A673 (cell line): ENCODE results near the gene GABRB3. TPM values are rescaled to one million over a fixed set of nuclear protein-coding genes. Genes with fewer than 3 reads are reported as not detected.

Experiments
- Bru-seq: library from RNA; stranded (reverse); fragments of 400-500 nt; gene quantifications from one replicate; lab custom pipeline; 2021; lab: Mats Ljungman, UMichigan
- BruChase-seq, 2 experiments: library from RNA; stranded (reverse); fragments of 400-500 nt; gene quantifications; one replicate each; lab custom pipeline; 2021; lab: Mats Ljungman, UMichigan
- BruUV-seq: library from RNA; stranded (reverse); fragments of 400-500 nt; replicated peaks from 2 replicates; lab custom pipeline; 2021; lab: Mats Ljungman, UMichigan
- CTCF ChIA-PET: fragments of 300-600 bp; sonication (Branson Sonifier 250); formaldehyde crosslinking; loops from one replicate; lab custom pipeline; 2022; ENCODE audit warnings: antibody characterized with exemption; lab: Charles Lee
- POLR2A ChIA-PET: fragments of 300-600 bp; sonication (Branson Sonifier 250); formaldehyde crosslinking; loops from one replicate; lab custom pipeline; 2022; ENCODE audit warnings: antibody characterized with exemption; ENCODE audit not compliant: low non-redundant PET; lab: Charles Lee
- DNase-seq: peaks from one replicate; pipeline ENCODE4 v3.0.0-alpha.2; 2015; ENCODE audit warnings: low spot score
- H3K27ac ChIP-seq: fragments of 200-600 bp; sonication (generic); 2 replicates; pipeline ENCODE4 v1.5.1; 2016; ENCODE audit warnings: mixed run types, low read depth, mild to moderate bottlenecking, mixed read lengths, antibody characterized with exemption, low read length; ENCODE audit not compliant: poor library complexity, severe bottlenecking
- H3K27me3 ChIP-seq: fragments of 200-600 bp; sonication (generic); replicated peaks from 2 replicates; pipeline ENCODE4 v1.6.1; 2017; ENCODE audit warnings: mixed run types, low read depth, mild to moderate bottlenecking, mixed read lengths, antibody characterized with exemption, low read length; ENCODE audit not compliant: insufficient read depth, poor library complexity
- H3K36me3 ChIP-seq: fragments of 200-600 bp; sonication (generic); 2 replicates; pipeline ENCODE4 v1.6.1; 2016; ENCODE audit warnings: mixed run types, mild to moderate bottlenecking, mixed read lengths, antibody characterized with exemption, low read length; ENCODE audit not compliant: insufficient read depth, poor library complexity, severe bottlenecking
- H3K4me1 ChIP-seq: fragments of 200-600 bp; sonication (generic); 2 replicates; pipeline ENCODE4 v1.6.1; 2017; ENCODE audit warnings: mixed run types, mild to moderate bottlenecking, mixed read lengths, antibody characterized with exemption, low read length; ENCODE audit not compliant: insufficient read depth, poor library complexity, severe bottlenecking
- H3K4me3 ChIP-seq: fragments of 200-600 bp; sonication (generic); 2 replicates; pipeline ENCODE4 v1.5.1; 2016; ENCODE audit warnings: low read depth, mixed run types, mild to moderate bottlenecking, mixed read lengths, low read length; ENCODE audit not compliant: poor library complexity, severe bottlenecking
- H3K9me3 ChIP-seq: fragments of 200-600 bp; sonication (generic); 2 replicates; pipeline ENCODE4 v1.6.1; 2016; ENCODE audit warnings: mixed run types, low read depth, mild to moderate bottlenecking, mixed read lengths, antibody characterized with exemption, low read length; ENCODE audit not compliant: poor library complexity, severe bottlenecking
- CTCF ChIP-seq: fragments of 300-800, 200-600 bp; sonication (generic); conservative IDR thresholded peaks from 2 replicates; pipeline ENCODE4 v1.5.1; 2017; ENCODE audit warnings: low read depth, mild to moderate bottlenecking, antibody characterized with exemption, low read length, moderate library complexity, mixed read lengths
- EZH2 ChIP-seq: fragments of 200-600 bp; sonication (generic); IDR thresholded peaks from 2 replicates; pipeline ENCODE4 v1.6.1; 2017; ENCODE audit warnings: borderline replicate concordance, low read depth, mild to moderate bottlenecking, mixed read lengths, antibody characterized with exemption, low read length; ENCODE audit not compliant: poor library complexity, severe bottlenecking
- intact Hi-C: fragments of 100-400 bp; cut with micrococcal nuclease; formaldehyde crosslinking; loops from one replicate; pipeline ENCODE4 v1.10.0; 2022; ENCODE audit not compliant: unreplicated experiment
- long read RNA-seq: library from polyadenylated mRNA; stranded (forward); transcript quantifications from one replicate; pipeline ENCODE4 v2.0.0, GENCODE V29; 2022
- total RNA-seq: library from RNA; stranded (reverse); gene quantifications from 2 replicates; pipeline ENCODE4 v1.2.3, GENCODE V29; 2021

Gene GABRB3
- total RNA-seq, result not detected in 2 replicates
- percentile 0 among the genes with signal in this experiment for Bru-seq, nascent RNA
- percentile 1 among the genes with signal in this experiment for BruChase-seq, experiment 1, labeled RNA remaining after a 2-hour chase
- BruChase-seq, experiment 2, labeled RNA remaining after a 6-hour chase, result percentile 1 among the genes with signal in this experiment
- long read RNA-seq, result 0 reads

GRCh38 chr15:26772154-26773066 is at the start of gene GABRB3:
GABRB3 (minus strand) TSS chr15:26773066.
- BruUV-seq, result no TSS peak
- Histone ChIP-seq H3K9me3 (peaks cover 15% of the 10 kb centered on the region), H3K27ac (no peak within 1 kb of the TSS), H3K27me3 (no peaks in the 10 kb centered on the region), H3K36me3 (no peaks in the 10 kb centered on the region), H3K4me1 (no peaks in the 10 kb centered on the region), H3K4me3 (no peak within 1 kb of the TSS)
- intact Hi-C loops, result no loop called here
- POLR2A ChIA-PET, result no interaction called here
- CTCF ChIA-PET, result no interaction called here
- DNase-seq, result no peak
- no peak for TF ChIP-seq EZH2
- TF ChIP-seq CTCF, result no peak

DNA sequence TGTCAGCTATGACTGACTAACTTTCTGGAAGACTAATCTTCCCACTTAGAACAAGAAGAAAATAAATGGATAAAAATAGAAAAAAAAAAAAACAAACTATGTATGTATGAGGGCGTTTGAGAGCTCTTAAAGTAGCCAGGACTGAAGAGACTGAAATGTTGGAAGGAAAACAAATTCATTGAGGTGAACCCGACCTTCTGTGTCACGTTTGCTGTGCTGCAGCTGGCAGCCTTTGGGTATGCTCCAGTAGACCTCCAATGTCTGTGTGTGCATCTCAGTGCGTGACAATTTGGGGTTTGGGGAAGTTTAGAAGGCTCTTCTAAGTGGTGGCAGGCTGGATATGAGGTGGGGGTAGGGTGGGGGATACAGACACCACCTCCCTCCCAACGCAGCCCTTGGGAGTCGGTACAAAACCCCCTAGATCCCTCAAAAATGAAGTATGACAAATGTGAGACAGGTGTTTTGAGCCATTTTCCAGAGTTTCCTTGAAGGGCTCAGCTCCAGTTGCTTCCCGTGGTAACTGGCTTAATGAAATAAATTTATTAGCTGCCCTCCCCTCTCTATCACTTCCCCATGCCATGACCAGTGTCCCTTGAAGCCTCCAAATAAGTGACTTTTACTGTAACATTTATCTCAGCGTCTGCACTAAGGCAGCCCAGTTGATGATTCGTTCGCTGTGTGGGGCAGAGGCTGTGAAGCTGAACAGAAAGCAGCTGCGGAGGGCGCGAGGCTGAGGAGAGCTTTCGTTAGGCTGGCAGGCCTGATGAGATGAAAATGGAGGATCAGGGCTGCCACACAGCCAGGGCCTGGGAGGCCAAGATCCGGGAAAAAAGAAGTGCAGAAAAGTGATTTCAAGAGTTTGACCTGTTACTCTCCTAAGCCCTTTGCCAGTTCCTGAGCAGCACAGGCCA is 34.9 kb upstream of the GABRB3 start:
- Histone ChIP-seq H3K27me3 (no peaks in the 10 kb centered on the region), H3K4me3 (no peak overlapping the region), H3K27ac (no peak overlapping the region), H3K4me1 (no peaks in the 10 kb centered on the region), H3K9me3 (peaks cover 77% of the 10 kb centered on the region), H3K36me3 (no peaks in the 10 kb centered on the region)
- BruUV-seq, result no TSS peak
- POLR2A ChIA-PET, result no interaction called here
- intact Hi-C loops, result no loop called here
- CTCF ChIA-PET, result no interaction called here
- TF ChIP-seq CTCF (no peak), EZH2 (no peak)
- no peak for DNase-seq

DNA sequence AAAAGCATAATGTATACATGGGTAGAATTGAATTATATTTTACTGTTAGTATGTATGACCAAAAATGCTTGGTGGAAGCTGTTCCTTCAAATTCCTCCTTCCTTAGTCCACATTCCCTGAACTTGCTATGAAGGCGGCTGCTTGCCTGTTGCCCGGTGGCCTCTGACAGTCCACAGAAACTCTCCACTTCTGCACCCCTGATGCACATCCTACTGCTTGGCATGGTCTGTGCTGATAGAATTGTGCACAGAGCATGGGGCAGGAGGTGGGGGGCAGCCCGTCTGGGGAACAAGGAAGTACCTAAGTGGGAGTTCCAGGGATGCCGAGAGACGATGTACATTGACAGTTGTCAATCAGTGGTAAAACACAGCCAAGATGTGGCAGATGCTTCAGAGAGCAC is 33.7 kb upstream of the GABRB3 start:
- POLR2A ChIA-PET, result no interaction called here
- intact Hi-C loops, result no loop called here

More for the DNA sequence above, 33.7 kb upstream of the GABRB3 start:
- no peak for DNase-seq
- TF ChIP-seq EZH2 (no peak), CTCF (no peak)
- H3K27ac ChIP-seq, result no peak overlapping the region
- H3K4me1 ChIP-seq, result no peaks in the 10 kb centered on the region
- no peaks in the 10 kb centered on the region for H3K27me3 ChIP-seq
- CTCF ChIA-PET, result no interaction called here
- peaks cover 70% of the 10 kb centered on the region for H3K9me3 ChIP-seq
- BruUV-seq, result no TSS peak
- no peak overlapping the region for H3K4me3 ChIP-seq
- no peaks in the 10 kb centered on the region for H3K36me3 ChIP-seq
